ENCODE measurements around the gene POLR2C. TPM values are rescaled to one million over a fixed set of nuclear protein-coding genes. Genes with fewer than 3 reads are reported as not detected.

POLR2C gene
- total RNA-seq, 1 experiment from 2014 or later = 87.6 TPM

GRCh38 chr16:57505169-57505568 is 42.7 kb downstream of the POLR2C start:
- no peak overlapping the region for H2AFZ ChIP-seq (ENCODE audit: low read length)
- DNase-seq = no peak
- no peaks in the 10 kb centered on the region for H3K4me1 ChIP-seq (ENCODE audit: low read length)
- no peaks in the 10 kb centered on the region for H3K9me2 ChIP-seq (replicated peaks; ENCODE audit: insufficient read depth, low read length)
- no peak overlapping the region for H3K9ac ChIP-seq (ENCODE audit: low read length)
- no peaks in the 10 kb centered on the region for H4K20me1 ChIP-seq (ENCODE audit: insufficient read depth, low read depth, low read length)
- H3K79me2 ChIP-seq (ENCODE audit: low read length) = no peaks in the 10 kb centered on the region
- no peak overlapping the region for H3K27ac ChIP-seq (ENCODE audit: low read length)
- no peak overlapping the region for H3K4me3 ChIP-seq (ENCODE audit: low read length)
- H3K4me2 ChIP-seq (ENCODE audit: low read depth, low read length, poor library complexity, severe bottlenecking) = no peak overlapping the region
- H3K9me3 ChIP-seq (ENCODE audit: low read length) = no peaks in the 10 kb centered on the region
- H3K36me3 ChIP-seq (ENCODE audit: insufficient read depth, low read length) = no peaks in the 10 kb centered on the region
- H3K27me3 ChIP-seq (ENCODE audit: low read length) = no peaks in the 10 kb centered on the region

- H4K20me1 ChIP-seq (ENCODE audit: insufficient read depth, low read depth, low read length) = no peaks in the 10 kb centered on the region
- no peak overlapping the region for H2AFZ ChIP-seq (ENCODE audit: low read length)
- H3K79me2 ChIP-seq (ENCODE audit: low read length) = no peaks in the 10 kb centered on the region
- no peak overlapping the region for H3K27ac ChIP-seq (ENCODE audit: low read length)
- no peaks in the 10 kb centered on the region for H3K9me3 ChIP-seq (ENCODE audit: low read length)
- no peak for DNase-seq
- H3K9ac ChIP-seq (ENCODE audit: low read length) = no peak overlapping the region
- H3K27me3 ChIP-seq (ENCODE audit: low read length) = no peaks in the 10 kb centered on the region
- no peak overlapping the region for H3K4me2 ChIP-seq (ENCODE audit: low read depth, low read length, poor library complexity, severe bottlenecking)
- H3K4me3 ChIP-seq (ENCODE audit: low read length) = no peak overlapping the region
- H3K4me1 ChIP-seq (ENCODE audit: low read length) = no peaks in the 10 kb centered on the region
- no peaks in the 10 kb centered on the region for H3K36me3 ChIP-seq (ENCODE audit: insufficient read depth, low read length)
- H3K9me2 ChIP-seq (replicated peaks; ENCODE audit: insufficient read depth, low read length) = no peaks in the 10 kb centered on the region
Observed at GRCh38 chr16:57507136-57508034, 44.9 kb downstream of the POLR2C start.

DNA sequence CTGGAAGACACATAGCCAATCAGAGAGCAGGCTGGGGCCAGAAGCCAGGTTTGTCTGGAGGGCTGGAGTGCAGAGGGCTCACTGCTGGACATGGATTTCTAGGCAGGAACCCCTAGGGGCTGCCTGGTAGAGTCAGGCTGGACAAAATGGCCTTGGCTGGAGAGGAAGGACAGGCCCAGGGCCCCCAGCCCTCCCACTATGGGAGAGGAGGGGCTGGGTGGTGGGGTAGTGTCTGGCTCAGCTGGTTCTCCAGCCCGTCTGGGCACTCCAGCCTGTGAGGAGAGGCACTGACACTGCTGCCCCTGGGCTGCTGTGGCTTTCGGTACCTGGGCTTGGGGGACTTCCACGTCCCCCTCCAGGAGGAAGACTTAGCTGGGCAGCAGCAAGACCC is 45.6 kb downstream of the POLR2C start:
- H3K4me2 ChIP-seq (ENCODE audit: low read depth, low read length, poor library complexity, severe bottlenecking) = no peak overlapping the region
- no peaks in the 10 kb centered on the region for H3K4me1 ChIP-seq (ENCODE audit: low read length)
- no peak overlapping the region for H3K4me3 ChIP-seq (ENCODE audit: low read length)
- no peak overlapping the region for H3K27ac ChIP-seq (ENCODE audit: low read length)
- no peaks in the 10 kb centered on the region for H3K36me3 ChIP-seq (ENCODE audit: insufficient read depth, low read length)
- H4K20me1 ChIP-seq (ENCODE audit: insufficient read depth, low read depth, low read length) = no peaks in the 10 kb centered on the region
- H3K79me2 ChIP-seq (ENCODE audit: low read length) = no peaks in the 10 kb centered on the region
- no peak overlapping the region for H2AFZ ChIP-seq (ENCODE audit: low read length)
- DNase-seq = no peak
- no peak overlapping the region for H3K9ac ChIP-seq (ENCODE audit: low read length)
- no peaks in the 10 kb centered on the region for H3K9me3 ChIP-seq (ENCODE audit: low read length)
- no peaks in the 10 kb centered on the region for H3K9me2 ChIP-seq (replicated peaks; ENCODE audit: insufficient read depth, low read length)
- H3K27me3 ChIP-seq (ENCODE audit: low read length) = no peaks in the 10 kb centered on the region

DNA sequence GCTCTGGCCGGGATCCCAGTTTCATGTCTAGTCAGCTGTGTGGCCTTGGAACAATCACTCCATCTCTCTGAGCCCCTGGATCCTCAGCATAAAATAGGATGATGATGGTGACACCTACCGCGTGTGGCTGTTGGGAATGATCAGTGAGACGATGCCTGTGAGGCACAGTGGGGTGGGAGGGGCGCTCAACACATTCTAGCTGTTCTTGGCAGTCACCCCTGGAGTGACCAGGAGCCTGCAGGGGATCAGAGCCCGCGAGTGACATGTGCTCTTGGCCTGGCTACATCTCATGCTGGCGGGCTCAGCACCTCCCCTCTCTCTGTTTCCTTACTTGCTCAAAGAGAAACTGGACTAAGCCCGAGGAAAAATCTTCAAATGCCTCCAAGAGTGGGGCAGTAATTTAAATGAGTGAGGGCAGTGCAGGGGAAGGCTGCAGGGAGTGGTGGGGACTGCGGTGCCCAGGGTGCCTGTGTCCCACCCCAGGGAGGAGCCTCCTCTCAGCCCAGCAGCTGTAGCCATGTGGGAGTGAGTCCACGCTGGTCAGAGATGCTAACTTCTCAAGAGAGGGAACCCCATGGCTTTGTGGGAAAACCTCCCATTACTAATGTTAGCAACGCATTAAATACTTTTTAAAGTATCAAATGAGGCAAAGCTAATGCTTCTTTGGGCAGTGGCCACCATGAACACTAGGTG is 46.9 kb downstream of the POLR2C start:
- no peaks in the 10 kb centered on the region for H3K27me3 ChIP-seq (ENCODE audit: low read length)
- no peak overlapping the region for H3K9ac ChIP-seq (ENCODE audit: low read length)

GRCh38 chr16:57510016-57510871 is 47.8 kb downstream of the POLR2C start:
- Histone ChIP-seq H3K9me2 (replicated peaks; ENCODE audit: insufficient read depth, low read length) (no peaks in the 10 kb centered on the region), H3K27ac (ENCODE audit: low read length) (no peak overlapping the region), H3K4me1 (ENCODE audit: low read length) (no peaks in the 10 kb centered on the region), H3K9me3 (ENCODE audit: low read length) (no peaks in the 10 kb centered on the region), H2AFZ (ENCODE audit: low read length) (no peak overlapping the region), H4K20me1 (ENCODE audit: insufficient read depth, low read depth, low read length) (no peaks in the 10 kb centered on the region), H3K79me2 (ENCODE audit: low read length) (no peaks in the 10 kb centered on the region), H3K36me3 (ENCODE audit: insufficient read depth, low read length) (no peaks in the 10 kb centered on the region), H3K4me3 (ENCODE audit: low read length) (no peak overlapping the region), H3K4me2 (ENCODE audit: low read depth, low read length, poor library complexity, severe bottlenecking) (no peak overlapping the region), H3K27me3 (ENCODE audit: low read length) (no peaks in the 10 kb centered on the region), H3K9ac (ENCODE audit: low read length) (no peak overlapping the region)
- no peak for DNase-seq

More for the DNA sequence above, 46.9 kb downstream of the POLR2C start:
- no peak overlapping the region for H3K4me2 ChIP-seq (ENCODE audit: low read depth, low read length, poor library complexity, severe bottlenecking)
- H3K4me1 ChIP-seq (ENCODE audit: low read length) = no peaks in the 10 kb centered on the region
- H3K9me3 ChIP-seq (ENCODE audit: low read length) = no peaks in the 10 kb centered on the region
- no peaks in the 10 kb centered on the region for H3K79me2 ChIP-seq (ENCODE audit: low read length)
- no peak overlapping the region for H3K4me3 ChIP-seq (ENCODE audit: low read length)
- H2AFZ ChIP-seq (ENCODE audit: low read length) = no peak overlapping the region
- no peak for DNase-seq
- no peaks in the 10 kb centered on the region for H4K20me1 ChIP-seq (ENCODE audit: insufficient read depth, low read depth, low read length)
- H3K27ac ChIP-seq (ENCODE audit: low read length) = no peak overlapping the region
- no peaks in the 10 kb centered on the region for H3K9me2 ChIP-seq (replicated peaks; ENCODE audit: insufficient read depth, low read length)
- H3K36me3 ChIP-seq (ENCODE audit: insufficient read depth, low read length) = no peaks in the 10 kb centered on the region

DNA sequence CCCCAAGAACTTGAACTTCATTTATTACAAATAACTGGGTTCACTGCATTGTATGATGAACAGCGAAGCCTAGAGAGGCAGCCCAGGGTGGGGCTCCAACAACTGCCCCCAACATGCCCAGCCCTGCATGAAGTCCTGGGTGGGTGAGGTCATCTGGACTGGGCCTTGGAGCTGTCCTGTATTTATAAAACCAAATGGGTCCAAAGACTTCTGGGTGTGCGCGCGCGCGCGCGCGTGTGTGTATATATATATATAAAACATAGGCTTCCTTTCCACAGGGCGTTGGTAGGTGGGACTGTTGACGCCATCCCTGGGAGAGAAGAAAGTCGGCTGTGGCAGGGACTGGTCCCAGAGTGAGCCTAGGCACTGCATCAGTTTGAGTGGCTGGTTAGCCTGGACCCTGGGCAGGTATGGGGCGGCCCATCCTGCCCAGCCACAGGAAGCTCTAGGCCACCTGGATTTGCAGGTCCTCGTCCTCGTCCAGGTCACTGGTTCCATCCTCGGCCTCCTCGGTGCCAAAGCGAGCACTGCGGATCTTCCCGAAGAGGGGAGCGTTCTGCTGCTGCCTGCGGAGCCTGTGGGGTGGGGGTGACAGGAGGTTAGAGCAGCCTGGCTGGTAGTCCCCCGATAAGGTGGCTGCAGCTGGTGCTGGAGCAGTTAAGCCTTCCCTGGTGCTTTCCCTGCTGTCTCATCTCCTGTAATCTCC is 50.0 kb downstream of the POLR2C start:
- H3K9me2 ChIP-seq (replicated peaks; ENCODE audit: insufficient read depth, low read length) = no peaks in the 10 kb centered on the region
- DNase-seq = no peak
- H3K4me2 ChIP-seq (ENCODE audit: low read depth, low read length, poor library complexity, severe bottlenecking) = no peak overlapping the region
- no peaks in the 10 kb centered on the region for H3K79me2 ChIP-seq (ENCODE audit: low read length)
- H3K27me3 ChIP-seq (ENCODE audit: low read length) = no peaks in the 10 kb centered on the region
- no peaks in the 10 kb centered on the region for H4K20me1 ChIP-seq (ENCODE audit: insufficient read depth, low read depth, low read length)
- no peaks in the 10 kb centered on the region for H3K36me3 ChIP-seq (ENCODE audit: insufficient read depth, low read length)
- H3K4me1 ChIP-seq (ENCODE audit: low read length) = no peaks in the 10 kb centered on the region
- H3K9me3 ChIP-seq (ENCODE audit: low read length) = no peaks in the 10 kb centered on the region
- H2AFZ ChIP-seq (ENCODE audit: low read length) = no peak overlapping the region
- H3K9ac ChIP-seq (ENCODE audit: low read length) = no peak overlapping the region
- no peak overlapping the region for H3K27ac ChIP-seq (ENCODE audit: low read length)
- H3K4me3 ChIP-seq (ENCODE audit: low read length) = no peak overlapping the region

- Histone ChIP-seq H3K27me3 (ENCODE audit: low read length) (no peaks in the 10 kb centered on the region), H3K9me2 (replicated peaks; ENCODE audit: insufficient read depth, low read length) (no peaks in the 10 kb centered on the region), H3K4me1 (ENCODE audit: low read length) (no peaks in the 10 kb centered on the region), H3K9me3 (ENCODE audit: low read length) (no peaks in the 10 kb centered on the region), H2AFZ (ENCODE audit: low read length) (no peak overlapping the region), H3K4me3 (ENCODE audit: low read length) (no peak overlapping the region), H3K27ac (ENCODE audit: low read length) (no peak overlapping the region), H4K20me1 (ENCODE audit: insufficient read depth, low read depth, low read length) (no peaks in the 10 kb centered on the region), H3K36me3 (ENCODE audit: insufficient read depth, low read length) (no peaks in the 10 kb centered on the region), H3K4me2 (ENCODE audit: low read depth, low read length, poor library complexity, severe bottlenecking) (no peak overlapping the region), H3K79me2 (ENCODE audit: low read length) (no peaks in the 10 kb centered on the region), H3K9ac (ENCODE audit: low read length) (no peak overlapping the region)
- no peak for DNase-seq
Observed at GRCh38 chr16:57513371-57514102, 51.1 kb downstream of the POLR2C start.
